Lung (tissue), 12 donors: ENCODE results near the gene PROSER2. TPM values are rescaled to one million over a fixed set of nuclear protein-coding genes. Genes with fewer than 3 reads are reported as not detected.

ENCODE experiments used
- ATAC-seq: fragments of 200-7000 bp; cut with Tn5 transposase; one replicate; pipeline ENCODE4 v1.9.1; 2020; ENCODE audit warnings: moderate number of reproducible peaks; ENCODE audit not compliant: insufficient read depth, low FRiP score
- DNase-seq, 3 donors: peaks; one replicate each; pipeline ENCODE4 v3.0.0-alpha.2; 2013 to 2017
- H3K27ac ChIP-seq, 2 donors: one replicate each; pipeline ENCODE4 v1.5.1; 2013; ENCODE audit warnings: mild to moderate bottlenecking in 2 of 2, moderate library complexity in 2 of 2, control low read depth in 1 of 2, inconsistent platforms in 1 of 2, low read depth in 1 of 2, low read length in 1 of 2
- H3K27me3 ChIP-seq, 3 donors: one replicate each; pipeline ENCODE4 v1.5.1; 2013; ENCODE audit warnings: low read length in 2 of 3; ENCODE audit not compliant: control insufficient read depth in 3 of 3, insufficient read depth in 3 of 3
- H3K36me3 ChIP-seq, 4 donors: one replicate each; pipeline ENCODE4 v1.5.1; 2013; ENCODE audit warnings: low read length in 4 of 4, mild to moderate bottlenecking in 1 of 4, moderate library complexity in 1 of 4; ENCODE audit not compliant: control insufficient read depth in 4 of 4, insufficient read depth in 4 of 4
- H3K4me1 ChIP-seq, 5 donors: one replicate each; pipeline ENCODE4 v1.5.1; 2013; ENCODE audit warnings: low read length in 5 of 5, mild to moderate bottlenecking in 2 of 5, moderate library complexity in 1 of 5; ENCODE audit not compliant: control insufficient read depth in 5 of 5, insufficient read depth in 5 of 5
- H3K4me3 ChIP-seq: one replicate; pipeline ENCODE4 v1.5.1; 2013; ENCODE audit warnings: mild to moderate bottlenecking, control low read depth, moderate library complexity
- H3K9ac ChIP-seq, 2 donors: one replicate each; pipeline ENCODE4 v1.5.1; 2013; ENCODE audit warnings: low read length in 2 of 2, control low read depth in 1 of 2; ENCODE audit not compliant: insufficient read depth in 1 of 2
- H3K9me3 ChIP-seq, 4 donors: one replicate each; pipeline ENCODE4 v1.5.1; 2013; ENCODE audit warnings: low read length in 3 of 4, mild to moderate bottlenecking in 1 of 4, moderate library complexity in 1 of 4; ENCODE audit not compliant: control insufficient read depth in 4 of 4, insufficient read depth in 3 of 4
- WGBS, 2 donors: extraction: QIAGEN DNeasy Blood & Tissue Kit; methylation state at CpG; one replicate each; pipeline ENCODE4 v1.1.7; 2013; 5-methylcytosine and 5-hydroxymethylcytosine counted together
- polyA plus RNA-seq, 2 donors: library from polyadenylated mRNA; stranded (reverse); fragments of 200-250 nt; gene quantifications; one replicate each; pipeline ENCODE4 v1.2.1, GENCODE V29; 2013
- total RNA-seq, 2 donors: library from RNA; depleted of rRNA in 1 of 2; stranded (reverse); fragments of >200 nt in 1 of 2; gene quantifications; one replicate each; pipeline ENCODE4 v1.2.1, GENCODE V29; 2014 to 2021
- TF ChIP-seq, protein P1 (sequence below): IDR thresholded peaks from 2 replicates; pipeline ENCODE4 v1.5.1; 2012; ENCODE audit warnings: mild to moderate bottlenecking; ENCODE audit errors: control extremely low read depth, extremely low read depth
- donor health status: control.
- donor health status: control.
- donor health status: Bipolar disorder and iron deficiency.
- donor health status: healthy.
- donor health status: DM: yes; HTN: yes; CAD: no.

The PROSER2 gene
- total and polyA plus RNA-seq, 4 donors, result 8.2 to 23.9 (median 10.3) TPM

DNA sequence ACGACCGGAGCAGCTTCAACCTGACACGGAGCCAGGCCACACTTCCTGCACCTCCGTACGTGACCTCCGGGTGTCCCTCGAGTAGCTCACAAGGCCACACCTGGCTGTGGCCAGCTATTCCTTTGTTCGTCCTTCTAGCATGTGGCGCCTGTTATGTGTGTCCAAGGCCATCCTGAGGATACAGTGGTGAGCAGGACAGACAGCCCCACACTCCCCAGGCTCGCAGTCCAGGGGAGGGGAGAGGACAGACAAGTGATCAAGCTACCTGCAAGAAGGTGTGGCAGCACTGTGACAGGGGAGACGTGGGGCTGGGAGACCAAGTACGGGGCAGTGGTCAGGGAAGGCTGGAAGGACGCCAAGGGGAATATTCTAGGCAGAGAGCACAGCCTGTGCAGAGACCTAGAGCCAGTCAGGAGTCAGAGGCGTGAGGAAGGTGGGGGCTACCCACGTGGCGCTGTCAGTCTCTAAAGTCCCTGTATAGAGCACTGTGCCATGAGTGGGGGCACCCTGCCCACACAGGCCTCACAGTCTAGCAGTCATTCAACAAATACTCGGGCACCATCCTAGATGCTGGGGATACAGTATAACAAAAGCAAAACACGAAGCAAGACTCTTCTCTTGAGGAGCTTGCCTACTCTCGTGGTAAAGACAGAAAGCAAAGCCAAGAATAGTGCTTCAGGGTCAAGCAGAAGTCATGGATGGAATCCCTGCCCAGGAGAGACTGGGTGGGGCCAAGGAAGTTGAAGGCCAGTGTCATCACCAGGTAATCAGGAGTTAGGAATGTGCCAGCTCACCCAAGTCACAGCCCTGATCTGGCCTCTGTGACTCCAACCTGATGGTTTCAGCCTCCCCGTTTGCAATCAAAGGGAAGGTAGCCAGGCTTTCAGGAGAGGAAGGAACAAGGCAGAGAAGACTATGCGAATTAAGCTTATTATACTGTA is 58.6 kb downstream of the PROSER2 start:
- Histone ChIP-seq H3K9me3 (no peaks in the 10 kb centered on the region), H3K36me3 (no peaks in the 10 kb centered on the region), H3K27me3 (no peaks in the 10 kb centered on the region), H3K9ac (no peak overlapping the region), H3K27ac (no peak overlapping the region), H3K4me1 (peaks cover 0 to 3% (median 0%) of the 10 kb centered on the region in 5 donors), H3K4me3 (no peak overlapping the region)
- ATAC-seq (no peak), DNase-seq (no peak)
- WGBS, 2 donors, result 86 to 89% methylated on average over 21 of the region's 21 CpGs
- TF ChIP-seq, protein P1, sequence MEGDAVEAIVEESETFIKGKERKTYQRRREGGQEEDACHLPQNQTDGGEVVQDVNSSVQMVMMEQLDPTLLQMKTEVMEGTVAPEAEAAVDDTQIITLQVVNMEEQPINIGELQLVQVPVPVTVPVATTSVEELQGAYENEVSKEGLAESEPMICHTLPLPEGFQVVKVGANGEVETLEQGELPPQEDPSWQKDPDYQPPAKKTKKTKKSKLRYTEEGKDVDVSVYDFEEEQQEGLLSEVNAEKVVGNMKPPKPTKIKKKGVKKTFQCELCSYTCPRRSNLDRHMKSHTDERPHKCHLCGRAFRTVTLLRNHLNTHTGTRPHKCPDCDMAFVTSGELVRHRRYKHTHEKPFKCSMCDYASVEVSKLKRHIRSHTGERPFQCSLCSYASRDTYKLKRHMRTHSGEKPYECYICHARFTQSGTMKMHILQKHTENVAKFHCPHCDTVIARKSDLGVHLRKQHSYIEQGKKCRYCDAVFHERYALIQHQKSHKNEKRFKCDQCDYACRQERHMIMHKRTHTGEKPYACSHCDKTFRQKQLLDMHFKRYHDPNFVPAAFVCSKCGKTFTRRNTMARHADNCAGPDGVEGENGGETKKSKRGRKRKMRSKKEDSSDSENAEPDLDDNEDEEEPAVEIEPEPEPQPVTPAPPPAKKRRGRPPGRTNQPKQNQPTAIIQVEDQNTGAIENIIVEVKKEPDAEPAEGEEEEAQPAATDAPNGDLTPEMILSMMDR, result no peak

DNA sequence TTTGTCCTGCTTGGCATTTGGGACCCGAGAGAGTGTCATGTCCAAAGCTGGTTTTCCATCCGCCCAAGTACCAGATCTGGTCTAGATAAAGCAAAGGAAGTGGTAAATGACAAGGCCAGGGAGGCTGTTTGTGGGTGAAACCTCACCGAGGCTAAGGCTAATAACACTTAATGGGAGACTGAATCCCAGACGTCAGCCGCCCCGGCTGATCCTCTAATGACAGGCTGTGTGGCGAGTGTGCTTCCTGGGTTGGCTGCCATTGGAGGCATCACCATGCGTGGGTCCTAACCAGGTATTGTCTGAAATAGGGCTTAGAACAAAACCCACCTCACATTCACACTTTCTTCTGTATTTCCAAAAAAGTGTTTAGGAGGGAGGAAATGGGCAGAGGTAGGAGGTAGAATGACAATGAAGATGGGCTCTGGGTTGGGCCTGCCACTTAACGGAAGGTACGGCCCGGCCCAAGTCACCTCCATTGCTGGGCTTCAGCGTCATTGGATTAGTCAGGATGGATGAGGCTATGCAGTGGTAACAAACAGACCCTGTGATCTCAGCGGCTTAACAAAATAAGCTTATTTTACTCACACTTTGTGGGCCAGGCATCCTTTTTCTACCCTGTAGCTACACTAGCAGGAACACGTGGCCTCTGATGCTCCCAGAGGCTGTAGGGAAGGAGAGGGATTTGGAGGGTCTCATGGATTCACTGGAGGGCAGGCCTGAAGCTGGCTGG is 59.7 kb downstream of the PROSER2 start:
- no peak for DNase-seq
- Histone ChIP-seq H3K9ac (no peak overlapping the region), H3K27me3 (no peaks in the 10 kb centered on the region), H3K4me1 (no peaks in the 10 kb centered on the region), H3K27ac (no peak overlapping the region), H3K9me3 (no peaks in the 10 kb centered on the region), H3K36me3 (no peaks in the 10 kb centered on the region), H3K4me3 (no peak overlapping the region)
- TF ChIP-seq, protein P1, result no peak
- no peak for ATAC-seq
- WGBS, 2 donors, result 83 to 88% methylated on average over 14 of the region's 14 CpGs

DNA sequence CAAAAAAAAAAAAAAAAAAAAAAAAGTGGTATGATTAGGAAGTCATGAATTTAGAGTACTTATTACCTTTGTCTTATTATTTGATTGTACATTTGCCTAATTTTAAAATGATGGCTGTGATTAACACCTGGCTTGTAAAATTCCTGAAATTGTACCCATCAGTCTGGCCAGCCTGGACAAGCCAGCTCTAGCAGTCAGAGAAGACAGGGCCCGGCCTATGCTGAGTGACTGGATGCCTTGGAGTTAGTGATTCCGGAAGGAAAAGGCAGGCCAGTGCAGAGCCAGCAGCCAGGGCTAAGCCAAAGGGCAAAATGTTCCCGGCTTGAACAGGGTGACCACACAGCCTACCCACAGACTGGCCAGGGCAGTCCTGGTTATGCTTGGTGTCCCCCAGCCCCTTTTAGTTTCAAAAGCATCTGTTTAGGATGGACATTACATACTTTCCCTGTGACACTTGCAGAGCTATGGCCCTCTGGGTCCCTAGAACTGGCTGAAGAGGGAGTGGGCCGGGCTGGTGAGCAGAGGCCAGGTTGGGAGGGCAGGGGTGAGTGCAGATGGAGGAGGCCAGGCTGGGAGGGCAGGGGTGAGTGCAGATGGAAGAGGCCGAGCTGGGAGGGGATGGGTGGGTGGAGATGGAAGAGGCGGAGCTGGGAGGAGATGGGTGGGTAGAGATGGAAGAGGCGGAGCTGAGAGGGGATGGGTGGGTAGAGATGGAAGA is 61.7 kb downstream of the PROSER2 start:
- H3K36me3 ChIP-seq, result no peaks in the 10 kb centered on the region
- no peak for ATAC-seq
- no peaks in the 10 kb centered on the region for H3K27me3 ChIP-seq
- no peaks in the 10 kb centered on the region for H3K9me3 ChIP-seq
- WGBS, 2 donors, result 80 to 84% methylated on average over 7 of the region's 7 CpGs
- H3K4me3 ChIP-seq, result no peak overlapping the region
- no peaks in the 10 kb centered on the region for H3K4me1 ChIP-seq
- H3K9ac ChIP-seq, result no peak overlapping the region
- H3K27ac ChIP-seq, result no peak overlapping the region
- DNase-seq, result no peak
- TF ChIP-seq, protein P1, result no peak
